GM18868 (cell line): ENCODE measurements around the gene GRB10.
A peak's percentile ranks its signal among the peaks of the same experiment; 100 is the strongest.
"Not testable (repeated sequence)": the region's sequence is repeated elsewhere in the genome, so short reads cannot be mapped to it uniquely, and the experiment has no call there.

Source experiments
- ATAC-seq: cut with Tn5 transposase; IDR thresholded peaks from one replicate; pipeline ENCODE4 v1.9.1; 2021; ENCODE audit warnings: mild to moderate bottlenecking, moderate library complexity; ENCODE audit not compliant: unreplicated experiment

Gene GRB10

GRCh38 chr7:50745835-50746234, 36.9 kb downstream of the GRB10 start:
- no peak for ATAC-seq

GRCh38 chr7:50745336-50745735, 37.4 kb downstream of the GRB10 start:
- ATAC-seq: no peak

GRCh38 chr7:50743893-50744292, 38.8 kb downstream of the GRB10 start:
- no peak for ATAC-seq

GRCh38 chr7:50743016-50743415, 39.7 kb downstream of the GRB10 start:
- ATAC-seq: no peak

- no peak for ATAC-seq
These were observed 40.3 kb downstream of the GRB10 start for GRCh38 chr7:50742401-50742800.

- ATAC-seq: peak; percentile 67
These were observed 42.8 kb downstream of the GRB10 start for GRCh38 chr7:50739744-50740435.

- no peak for ATAC-seq
These were observed 43.8 kb downstream of the GRB10 start for GRCh38 chr7:50738932-50739331.

GRCh38 chr7:50735836-50736235, 46.9 kb downstream of the GRB10 start:
- ATAC-seq: not testable (repeated sequence)

GRCh38 chr7:50735333-50735732, 47.4 kb downstream of the GRB10 start:
- ATAC-seq: no peak

- no peak for ATAC-seq
These were observed 48.5 kb downstream of the GRB10 start for GRCh38 chr7:50734246-50734645.

GRCh38 chr7:50733552-50733951, 49.1 kb downstream of the GRB10 start:
- no peak for ATAC-seq

- ATAC-seq: no peak
These were observed 50.8 kb downstream of the GRB10 start for GRCh38 chr7:50731703-50732582.

GRCh38 chr7:50730446-50731400, 52.0 kb downstream of the GRB10 start:
- no peak for ATAC-seq

GRCh38 chr7:50729962-50730361, 52.7 kb downstream of the GRB10 start:
- ATAC-seq: no peak

- no peak for ATAC-seq
These were observed 54.5 kb downstream of the GRB10 start for GRCh38 chr7:50728184-50728583.

- ATAC-seq: no peak
These were observed 55.0 kb downstream of the GRB10 start for GRCh38 chr7:50727711-50728110.

GRCh38 chr7:50727072-50727471, 55.6 kb downstream of the GRB10 start:
- ATAC-seq: no peak

GRCh38 chr7:50725774-50726173, 56.9 kb downstream of the GRB10 start:
- no peak for ATAC-seq

GRCh38 chr7:50724526-50725520, 57.9 kb downstream of the GRB10 start:
- ATAC-seq: no peak

GRCh38 chr7:50723888-50724287, 58.8 kb downstream of the GRB10 start:
- no peak for ATAC-seq
